ENCODE measurements around the gene COL23A1. TPM values are rescaled to one million over a fixed set of nuclear protein-coding genes. Genes with fewer than 3 reads are reported as not detected.
"Not testable (repeated sequence)": the region's sequence is repeated elsewhere in the genome, so short reads cannot be mapped to it uniquely, and the experiment has no call there.

COL23A1 gene
- total RNA-seq, 1 donor from 2014 or later: 0.86 TPM

DNA sequence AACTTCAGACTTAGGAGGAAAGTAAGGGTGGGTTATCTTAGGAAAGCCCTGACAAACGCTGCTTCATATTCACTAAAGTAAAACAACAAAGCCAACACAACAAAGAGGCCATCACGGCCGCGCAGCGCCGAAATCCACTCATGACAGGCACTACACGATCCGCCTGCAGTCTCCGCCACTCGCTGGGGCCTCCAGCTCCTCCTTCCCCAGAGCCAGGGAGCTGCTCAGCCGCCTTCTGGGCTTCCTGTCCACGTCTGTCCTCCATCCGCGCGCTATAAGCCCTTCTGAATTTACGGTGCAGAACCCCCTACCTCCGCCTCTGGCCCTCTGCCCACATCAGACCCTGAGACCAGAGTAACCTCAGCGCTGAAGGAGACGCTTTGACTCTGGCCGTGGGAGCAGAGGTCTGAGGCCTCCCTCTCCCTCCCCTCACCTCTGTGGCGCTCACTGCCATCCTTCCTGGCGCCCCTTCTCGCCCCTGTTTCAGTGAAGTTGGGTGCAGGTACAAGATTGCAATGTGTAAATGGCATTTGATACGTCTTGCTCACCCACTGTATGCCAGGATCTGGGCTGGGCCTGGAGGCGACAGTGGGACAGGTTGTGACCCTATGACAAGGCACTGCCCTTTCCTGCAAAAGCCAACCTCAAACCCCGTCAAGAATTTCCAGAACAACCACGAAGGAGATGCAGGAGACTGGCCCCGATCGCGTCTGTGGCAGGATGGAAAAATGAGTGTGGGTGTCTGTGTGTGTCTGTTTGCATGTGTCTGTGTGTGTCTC, 282.7 kb downstream of the COL23A1 start:
- no peak for DNase-seq (ENCODE audit: low spot score)

DNA sequence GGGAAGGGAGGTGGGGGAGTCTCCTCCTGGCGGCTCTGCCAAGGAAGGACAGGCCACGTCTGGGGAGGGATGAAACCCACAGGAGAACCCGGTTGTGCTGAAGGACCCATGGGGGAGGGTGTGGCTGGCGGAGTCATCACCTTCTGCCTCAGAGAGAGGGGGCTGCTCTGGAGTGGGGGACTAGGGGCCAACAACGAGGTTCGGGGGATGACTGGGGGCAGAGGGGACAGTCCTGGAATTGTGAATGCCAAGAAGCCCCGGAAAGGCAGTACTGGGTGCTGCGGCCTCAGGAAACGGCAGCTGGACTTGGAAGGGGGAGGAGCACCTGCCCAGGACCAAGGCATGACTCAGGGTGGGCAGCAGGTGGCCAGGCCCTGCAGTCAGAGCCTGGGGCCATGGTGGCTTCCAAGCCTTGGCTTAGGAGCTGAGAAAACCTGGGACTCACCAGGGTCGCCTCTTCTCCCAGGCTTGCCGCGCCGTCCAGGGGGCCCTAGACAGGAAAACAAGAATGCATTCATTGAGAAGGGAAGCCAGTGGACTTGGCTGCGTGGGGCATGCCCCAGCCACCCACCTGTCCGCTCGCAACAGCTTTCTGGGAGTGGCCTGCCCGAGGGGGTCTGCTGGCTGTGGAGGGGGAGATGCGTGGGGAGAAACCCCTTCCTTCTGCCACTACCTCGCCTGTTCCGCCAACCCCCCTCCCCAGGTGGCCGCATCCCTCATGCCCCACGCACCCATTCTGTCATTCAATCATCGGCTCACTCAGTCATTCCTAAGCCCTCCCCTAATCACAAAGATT, 283.6 kb downstream of the COL23A1 start:
- no peak for DNase-seq (ENCODE audit: low spot score)

DNA sequence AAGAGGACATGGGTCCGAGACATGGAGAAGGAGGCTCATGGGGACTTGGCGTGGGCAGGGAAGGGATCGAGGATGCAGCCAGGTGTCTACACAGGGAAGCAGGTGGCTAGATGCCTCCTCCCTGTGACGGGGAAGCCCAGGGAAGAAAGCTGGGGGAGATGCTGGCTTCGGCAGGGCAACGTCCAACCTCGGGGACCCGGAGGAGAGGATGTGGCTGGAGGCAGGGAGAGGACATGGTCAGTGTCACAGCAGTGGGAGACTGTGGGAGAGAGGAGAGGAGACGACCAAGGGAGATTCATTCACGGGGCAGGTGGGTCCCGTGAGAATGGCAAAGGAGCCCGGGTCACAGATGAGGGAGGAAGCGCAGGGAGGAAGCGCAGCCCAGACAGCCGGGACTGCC, 284.4 kb downstream of the COL23A1 start:
- DNase-seq (ENCODE audit: low spot score): no peak

DNA sequence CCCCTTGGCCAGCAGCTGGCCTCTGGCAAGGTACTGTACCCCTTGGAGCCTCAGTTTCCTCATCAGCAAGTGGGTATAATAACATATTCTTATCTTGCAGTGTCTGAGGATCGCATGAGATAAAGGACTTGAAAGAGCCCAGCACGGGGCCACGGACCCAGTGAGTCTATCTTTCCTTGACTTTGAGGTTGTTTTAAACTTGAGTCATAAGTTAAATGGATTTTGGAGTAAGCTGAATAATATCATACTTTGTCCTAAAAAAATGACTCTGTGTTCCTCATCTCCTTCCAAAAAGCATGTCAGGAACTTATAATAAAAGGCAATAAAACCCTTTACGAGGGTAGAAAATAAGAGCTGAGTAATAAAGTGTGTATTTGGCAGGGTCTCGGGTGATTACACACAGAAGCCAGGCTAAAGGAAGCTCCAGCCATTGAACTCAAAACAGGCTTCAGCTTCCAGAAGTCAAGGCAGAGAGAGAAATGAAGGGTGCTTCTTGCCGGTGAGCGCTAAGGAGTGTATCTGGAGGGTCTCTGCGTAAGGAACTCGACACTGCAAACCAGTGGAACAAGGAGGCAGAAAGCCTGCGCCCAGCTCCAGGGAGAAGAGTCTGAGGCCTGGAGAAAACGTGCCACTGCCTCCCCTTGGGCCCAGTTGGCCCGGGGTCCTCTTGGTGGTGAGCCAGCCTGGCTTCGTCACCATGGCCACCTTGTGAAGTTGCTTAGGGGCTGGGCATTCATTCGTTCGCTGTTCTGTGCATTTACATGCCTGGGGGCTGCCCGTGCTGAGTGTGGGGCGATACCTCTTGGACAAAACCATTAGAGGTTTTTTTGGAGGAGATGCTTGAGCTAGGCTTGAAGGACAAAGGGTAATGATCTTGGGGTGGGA, 285.2 kb downstream of the COL23A1 start:
- no peak for DNase-seq (ENCODE audit: low spot score)

DNA sequence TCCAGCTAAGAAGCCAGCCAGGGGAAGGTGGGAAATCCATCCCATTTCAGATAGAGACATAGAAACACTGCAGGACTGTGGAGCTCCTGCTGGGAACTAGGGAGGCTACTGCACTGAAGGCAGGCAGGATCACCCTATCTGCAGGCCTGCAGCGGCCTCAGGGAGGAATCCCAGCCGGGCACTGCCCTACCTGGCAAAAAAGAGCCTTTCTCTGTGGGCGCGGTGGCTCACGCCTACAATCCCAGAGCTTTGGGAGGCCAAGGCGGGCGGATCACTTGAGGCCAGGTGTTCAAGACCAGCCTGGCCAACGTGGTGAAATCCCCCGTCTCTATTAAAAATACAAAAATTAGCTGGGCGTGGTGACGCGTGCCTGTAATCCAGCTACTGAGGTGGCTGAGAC, 286.2 kb downstream of the COL23A1 start:
- DNase-seq (ENCODE audit: low spot score): no peak

DNA sequence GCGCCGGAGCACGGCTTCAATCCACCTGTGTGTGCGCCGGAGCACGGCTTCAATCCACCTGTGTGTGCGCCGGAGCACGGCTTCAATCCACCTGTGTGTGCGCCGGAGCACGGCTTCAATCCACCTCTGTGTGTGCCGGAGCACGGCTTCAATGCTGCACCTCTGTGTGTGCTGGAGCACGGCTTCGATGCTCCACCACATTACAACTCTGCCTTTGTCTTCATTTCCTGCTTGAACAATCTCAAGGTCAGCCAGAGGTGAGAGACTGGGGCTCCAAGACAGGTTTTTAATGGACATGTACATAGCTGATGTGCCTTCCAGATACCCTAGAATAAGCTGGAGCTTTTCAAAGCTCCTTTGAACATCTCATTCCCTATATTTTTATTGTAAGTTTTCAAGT, 287.9 kb downstream of the COL23A1 start:
- DNase-seq (ENCODE audit: low spot score): not testable (repeated sequence)

DNA sequence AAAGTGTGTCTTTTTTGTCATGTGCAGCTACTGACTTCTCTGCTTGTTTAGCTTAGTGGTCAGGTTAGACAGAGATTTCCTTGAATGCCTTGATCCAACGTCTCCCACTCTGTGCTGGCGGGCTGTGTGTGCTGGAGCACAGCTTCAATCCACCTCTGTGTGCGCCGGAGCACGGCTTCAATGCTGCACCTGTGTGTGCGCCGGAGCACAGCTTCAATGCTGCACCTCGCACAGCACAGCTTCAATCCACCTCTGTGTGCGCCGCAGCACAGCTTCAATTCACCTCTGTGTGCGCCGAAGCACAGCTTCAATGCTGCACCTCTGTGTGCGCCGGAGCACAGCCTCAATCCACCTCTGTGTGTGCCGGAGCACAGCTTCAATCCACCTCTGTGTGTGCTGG, 288.6 kb downstream of the COL23A1 start:
- no peak for DNase-seq (ENCODE audit: low spot score)

DNA sequence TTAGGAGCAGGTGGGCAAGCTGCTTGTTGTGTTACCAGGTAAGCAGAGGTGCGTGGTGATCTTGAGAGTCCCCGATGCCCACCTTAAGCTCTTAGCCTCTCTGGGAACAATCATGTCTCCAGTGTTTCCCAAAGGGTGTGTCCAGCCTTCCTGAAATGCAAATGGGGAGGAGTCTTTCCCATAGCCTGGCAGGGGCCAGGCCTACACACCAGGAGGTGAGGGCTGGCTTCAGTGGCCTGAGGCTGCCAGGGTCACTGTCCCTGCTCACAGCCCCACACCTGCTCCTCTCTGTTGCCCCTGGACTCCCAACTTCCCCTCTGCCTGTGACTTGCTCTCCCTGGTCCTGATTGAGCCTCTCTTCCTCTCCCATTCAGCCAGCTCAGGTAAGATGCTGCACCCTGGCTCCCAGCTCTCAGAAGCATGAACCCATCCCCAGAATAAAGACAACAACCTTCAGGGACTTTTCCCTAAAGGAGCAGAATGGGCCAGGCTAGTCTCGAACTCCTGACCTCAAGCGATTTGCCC, 291.8 kb downstream of the COL23A1 start:
- no peak for DNase-seq (ENCODE audit: low spot score)

DNA sequence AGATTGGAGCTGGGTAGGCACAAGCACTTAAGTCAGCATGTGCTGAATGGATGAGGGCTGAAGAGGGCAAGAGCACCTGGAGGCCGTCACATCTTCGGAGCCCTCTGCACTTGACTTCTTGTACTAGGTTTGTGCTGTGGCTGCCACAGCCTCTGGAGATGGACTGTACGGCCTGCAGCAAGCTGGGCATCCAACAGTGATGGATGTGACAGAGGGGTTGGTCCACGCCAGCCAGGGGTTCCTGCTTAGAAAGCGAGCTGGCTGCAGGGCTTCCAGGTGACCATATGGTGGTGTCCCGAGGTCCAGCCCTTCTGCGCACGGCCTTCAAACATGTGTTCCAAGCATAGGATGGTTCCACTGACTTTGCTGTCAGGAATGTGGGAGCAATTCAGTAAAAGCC, 292.4 kb downstream of the COL23A1 start:
- no peak for DNase-seq (ENCODE audit: low spot score)

DNA sequence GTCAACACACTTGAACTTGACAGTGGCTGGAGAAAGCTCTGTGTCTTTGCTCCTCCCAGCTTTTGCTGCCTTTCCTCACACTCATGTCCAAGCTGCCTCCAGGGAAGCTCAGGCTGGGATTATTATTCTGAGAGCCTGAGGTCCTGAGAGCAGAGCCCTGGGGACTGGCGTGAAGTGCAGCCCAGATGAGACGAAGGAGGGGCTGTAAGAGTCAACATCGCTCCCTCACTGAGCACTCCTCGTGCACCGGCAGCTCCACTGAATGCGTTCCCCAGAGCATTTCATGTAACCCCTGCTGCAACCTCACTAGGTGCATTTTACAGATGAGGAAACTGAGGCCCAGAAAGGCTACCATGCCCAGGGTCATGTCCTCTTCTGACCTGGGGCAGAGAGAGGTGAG, 294.1 kb downstream of the COL23A1 start:
- no peak for DNase-seq (ENCODE audit: low spot score)

DNA sequence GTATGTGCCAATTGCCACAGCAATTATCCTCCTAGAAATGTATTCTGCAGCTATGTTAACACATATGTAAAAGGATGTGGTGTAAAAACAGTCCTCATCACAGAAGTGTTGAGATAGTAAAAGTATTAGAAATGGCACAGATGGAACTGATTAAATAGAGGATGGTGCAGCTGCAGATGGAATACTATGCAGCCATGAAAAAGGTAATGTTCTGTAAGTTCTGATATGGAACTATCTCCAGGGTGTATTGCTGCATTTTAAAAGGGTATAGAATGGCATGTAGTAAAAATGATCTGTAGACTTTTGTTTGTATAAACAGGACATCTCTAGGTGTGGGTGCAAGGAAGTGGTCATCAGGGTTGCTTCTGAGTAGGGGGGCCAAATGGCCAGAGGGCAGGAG, 294.6 kb downstream of the COL23A1 start:
- DNase-seq (ENCODE audit: low spot score): no peak

DNA sequence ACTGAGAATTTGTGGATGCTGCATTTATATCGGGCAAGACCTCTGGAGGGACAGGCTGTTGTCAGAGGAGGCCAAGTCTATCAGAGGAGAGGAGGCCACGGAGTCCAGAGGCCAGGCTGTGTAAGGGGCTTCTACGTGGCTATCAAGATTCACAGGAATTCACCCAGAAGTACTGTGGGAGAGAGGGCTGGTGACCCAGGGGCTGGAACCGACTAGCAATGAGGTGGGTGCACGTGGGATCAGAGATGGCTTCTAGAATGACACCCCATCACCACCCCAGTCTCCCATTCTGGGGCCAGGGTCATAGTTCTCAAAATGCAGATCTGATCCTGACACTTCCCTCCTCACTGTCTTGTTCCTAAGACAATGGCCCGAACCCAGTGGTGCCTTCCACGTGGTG, 296.4 kb downstream of the COL23A1 start:
- no peak for DNase-seq (ENCODE audit: low spot score)

DNA sequence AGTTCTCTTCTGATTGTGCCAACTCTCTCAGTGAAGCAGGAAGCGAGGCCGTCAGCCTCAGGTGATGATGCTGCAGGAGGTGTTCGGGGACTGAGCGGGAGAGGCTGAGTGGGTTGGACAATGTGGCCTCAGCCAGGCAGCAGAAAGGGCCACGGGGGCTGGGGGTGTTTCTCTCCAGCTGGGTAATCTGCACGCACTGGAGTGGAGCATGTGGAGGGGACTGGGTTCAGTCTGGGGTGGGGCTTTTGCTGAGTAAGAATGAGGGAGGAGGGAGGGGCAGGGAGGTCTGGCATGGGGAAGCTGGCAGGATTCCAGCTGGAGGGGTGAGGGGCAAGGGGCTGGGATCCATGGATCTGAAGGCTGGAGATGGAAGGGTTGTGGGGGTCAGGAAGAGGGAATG, 296.8 kb downstream of the COL23A1 start:
- no peak for DNase-seq (ENCODE audit: low spot score)

DNA sequence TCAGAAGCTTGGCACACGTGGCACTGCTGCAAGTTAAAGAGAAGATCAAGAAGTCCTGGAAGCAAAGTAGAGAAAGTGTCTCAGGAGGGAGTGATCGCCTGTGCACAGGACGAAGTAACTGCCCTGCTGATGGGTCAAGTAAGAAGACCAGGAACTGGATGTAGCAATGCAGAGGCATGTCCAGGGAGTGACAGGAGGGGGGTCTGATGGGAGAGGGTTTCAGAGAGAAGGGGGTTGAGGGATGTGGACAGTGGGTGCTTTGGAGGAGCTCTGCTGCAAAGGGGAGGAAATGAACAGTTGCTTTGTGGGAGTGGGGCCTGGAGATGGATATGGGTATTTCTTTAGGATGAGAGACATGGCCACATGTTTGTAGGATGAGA, 297.4 kb downstream of the COL23A1 start:
- no peak for DNase-seq (ENCODE audit: low spot score)

DNA sequence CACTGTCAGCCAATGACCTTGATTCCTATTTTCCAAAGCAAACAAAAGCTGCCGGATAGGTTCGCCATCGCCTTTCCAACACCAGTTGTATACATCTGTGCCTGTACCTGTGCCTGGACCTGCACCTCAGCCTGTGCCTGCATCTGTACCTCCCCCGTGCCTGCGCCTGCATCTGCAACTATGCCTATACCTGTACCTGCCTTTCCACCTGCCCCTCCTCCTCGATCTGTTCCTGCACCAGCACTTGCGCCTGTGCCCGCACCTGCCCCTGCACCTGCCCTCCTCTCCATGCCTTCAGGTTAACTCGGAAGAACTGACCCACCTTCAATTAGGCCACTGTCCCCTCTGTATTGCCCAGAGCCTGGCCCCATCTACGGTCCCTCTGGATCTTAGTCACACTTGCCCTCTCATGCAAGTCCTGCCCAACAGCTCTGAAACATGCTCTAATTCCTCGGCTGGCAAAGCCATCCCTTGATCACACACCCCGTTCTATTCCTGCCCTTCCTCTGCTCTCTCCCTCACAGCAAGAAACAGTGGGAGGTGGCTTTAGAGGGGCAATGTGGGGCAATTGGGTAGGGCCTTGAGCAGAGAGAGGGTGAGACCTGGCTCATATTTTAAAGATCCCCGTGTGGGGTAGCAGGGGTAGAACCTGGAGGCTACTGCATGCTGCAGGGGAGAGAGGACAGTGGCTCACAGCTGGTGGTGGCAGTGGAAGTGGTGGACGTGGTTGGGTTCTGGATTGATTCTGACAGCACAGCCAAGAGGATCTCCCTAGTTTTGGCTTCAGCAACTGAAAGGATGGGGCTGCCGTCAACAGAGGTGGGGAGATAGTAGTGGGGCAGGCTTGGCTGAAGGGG, 298.0 kb downstream of the COL23A1 start:
- DNase-seq (ENCODE audit: low spot score): no peak

DNA sequence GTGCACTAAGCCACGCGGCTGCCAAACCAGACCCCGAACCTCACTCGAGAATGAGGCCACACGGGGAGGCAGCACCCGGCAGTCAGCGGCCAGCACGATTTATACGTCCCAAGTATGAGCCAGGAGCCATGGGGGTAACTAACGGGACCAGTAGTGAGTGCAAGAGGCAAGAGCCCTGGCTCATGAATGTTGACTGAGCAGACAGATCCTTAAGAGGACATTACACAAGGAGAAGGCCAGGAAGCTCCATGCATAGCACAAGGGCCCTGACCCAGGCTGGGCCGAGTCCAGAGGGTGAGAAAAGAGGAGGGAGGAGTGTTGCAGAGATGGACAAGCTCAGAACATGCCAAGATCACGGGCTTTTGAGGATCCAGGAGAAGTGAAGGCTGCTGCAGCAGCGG, 299.0 kb downstream of the COL23A1 start:
- no peak for DNase-seq (ENCODE audit: low spot score)

DNA sequence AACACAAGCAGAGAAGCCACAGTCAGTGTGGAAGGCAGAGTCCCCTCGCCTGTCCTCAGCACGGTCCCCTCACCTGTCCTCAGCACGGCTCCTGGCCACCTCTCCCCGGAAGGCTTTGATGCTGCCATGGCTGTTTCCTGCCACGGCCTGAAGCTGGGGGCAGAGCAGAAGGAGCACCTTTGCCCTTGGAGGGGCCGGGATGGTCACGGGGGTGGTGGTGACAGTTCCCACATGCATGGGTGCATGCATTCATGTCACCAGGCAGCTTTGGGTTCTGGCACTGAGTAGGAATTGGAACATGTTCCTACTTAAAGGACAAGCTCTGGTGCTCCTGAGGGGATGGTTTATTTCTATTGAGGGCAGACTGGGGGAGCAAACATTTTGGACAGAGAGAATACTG, 299.8 kb downstream of the COL23A1 start:
- DNase-seq (ENCODE audit: low spot score): no peak

DNA sequence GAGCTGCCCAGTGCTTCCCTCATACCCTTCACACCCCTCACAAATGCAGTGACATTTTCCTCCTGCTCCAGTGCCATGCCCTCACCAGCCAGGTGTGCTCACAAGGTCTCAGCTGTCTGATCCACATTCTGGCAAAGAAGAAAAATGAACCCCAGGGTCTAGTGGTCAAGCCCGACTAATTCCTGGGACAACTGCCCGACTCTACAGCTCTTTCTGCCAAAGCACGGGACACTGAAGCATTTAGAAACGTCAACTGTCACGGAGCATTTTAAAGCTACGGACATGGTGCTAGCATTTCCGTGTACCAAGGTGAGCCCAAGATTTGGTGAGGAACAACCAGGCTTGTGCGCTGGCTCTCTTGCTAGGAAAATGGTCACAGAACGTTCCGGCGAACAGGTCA, 300.8 kb downstream of the COL23A1 start:
- DNase-seq (ENCODE audit: low spot score): no peak

DNA sequence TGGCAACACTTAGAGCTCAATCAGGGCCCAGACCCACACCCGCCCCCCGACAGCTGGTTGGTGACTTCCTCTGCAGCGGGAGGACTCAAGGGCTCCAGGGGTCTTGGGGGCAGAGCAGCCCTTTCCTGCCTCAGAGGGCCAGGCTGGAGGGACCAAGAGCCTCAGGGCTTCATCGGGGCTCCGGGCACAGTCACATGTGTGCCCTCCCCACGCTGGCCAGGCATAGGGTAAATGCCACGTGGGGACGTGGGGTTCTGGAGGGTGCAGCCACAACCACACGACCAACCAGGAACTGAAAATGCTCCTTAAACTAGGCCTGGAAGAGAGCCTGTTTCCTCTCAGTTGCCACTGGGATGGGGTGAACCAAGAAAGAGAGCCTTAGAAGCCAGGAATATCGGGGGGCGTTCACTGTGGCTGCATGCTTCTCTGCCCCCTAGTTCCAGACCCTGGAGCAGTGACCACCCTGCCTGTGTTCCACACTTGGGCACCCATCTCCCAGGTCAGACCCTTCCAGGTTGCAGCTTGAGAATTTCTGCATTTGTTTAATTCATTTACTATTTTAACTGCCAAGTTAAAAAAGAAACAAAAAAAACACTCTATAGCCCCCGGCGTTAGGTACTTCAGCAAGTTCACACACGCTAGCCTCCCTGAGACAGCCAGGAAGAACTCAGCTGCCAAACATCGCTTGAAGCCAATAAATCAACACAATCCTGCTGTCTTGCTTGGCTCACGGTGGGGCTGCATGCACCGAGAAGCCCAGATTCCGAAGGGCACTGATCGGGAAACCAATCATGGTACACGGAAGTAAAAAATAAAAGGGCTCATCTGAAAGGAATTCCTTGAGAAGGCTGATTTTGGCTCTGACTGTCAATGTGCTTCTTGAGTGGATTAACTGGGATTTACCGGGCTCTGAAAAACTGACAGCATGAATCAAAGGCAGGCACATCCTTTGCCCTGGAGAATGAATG, 301.5 kb downstream of the COL23A1 start:
- DNase-seq (ENCODE audit: low spot score): no peak

DNA sequence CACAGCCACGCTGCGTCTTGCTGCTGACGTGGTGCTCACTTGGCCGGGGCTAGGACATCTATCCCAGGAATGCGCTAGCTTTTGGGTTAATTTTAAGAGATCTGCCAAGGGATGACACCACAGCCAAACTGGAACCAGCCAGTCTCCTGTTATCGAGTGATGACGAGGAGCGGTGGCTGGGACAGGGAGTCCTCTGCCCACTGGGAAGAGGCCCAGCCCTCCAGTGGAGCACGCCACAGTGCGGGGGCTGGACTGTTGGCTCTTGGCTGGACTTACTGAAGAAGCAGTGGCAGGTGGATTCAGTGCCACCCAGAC, 302.4 kb downstream of the COL23A1 start:
- no peak for DNase-seq (ENCODE audit: low spot score)

Data from mucosa of gallbladder (tissue), 1 donor.